DOHH2 (cell line): ENCODE results near the gene SPATA12.
A peak's percentile ranks its signal among the peaks of the same experiment; 100 is the strongest.

Experiments used
- H3F3A ChIP-seq: fragments of 200-600 bp; sonication (generic), shearing (Covaris generic); 2 replicates; pipeline ENCODE4 v1.6.0; 2016; ENCODE audit warnings: antibody characterized with exemption, mild to moderate bottlenecking; ENCODE audit not compliant: control insufficient read depth, insufficient read depth
- H3K27ac ChIP-seq: fragments of 200-600 bp; sonication (generic); 2 replicates; pipeline ENCODE4 v1.5.1; 2014; ENCODE audit warnings: low read depth, mild to moderate bottlenecking, low read length, moderate library complexity
- H3K27me3 ChIP-seq: fragments of 200-600 bp; sonication (generic); 2 replicates; pipeline ENCODE4 v1.6.1; 2014; ENCODE audit warnings: mild to moderate bottlenecking, low read length, mixed read lengths; ENCODE audit not compliant: control insufficient read depth
- H3K36me3 ChIP-seq: fragments of 200-600 bp; sonication (generic); 2 replicates; pipeline ENCODE4 v1.6.1; 2014; ENCODE audit warnings: mild to moderate bottlenecking, low read length, moderate library complexity, mixed read lengths; ENCODE audit not compliant: control insufficient read depth
- H3K4me1 ChIP-seq: fragments of 200-600 bp; sonication (generic); 2 replicates; pipeline ENCODE4 v1.6.1; 2014; ENCODE audit warnings: mild to moderate bottlenecking, low read length, mixed read lengths; ENCODE audit not compliant: control insufficient read depth
- H3K4me2 ChIP-seq: fragments of 200-600 bp; sonication (generic); 2 replicates; pipeline ENCODE4 v1.6.0; 2014; ENCODE audit warnings: mild to moderate bottlenecking, low read length, moderate library complexity
- H3K4me3 ChIP-seq: fragments of 200-600 bp; sonication (generic); 2 replicates; pipeline ENCODE4 v1.5.1; 2014; ENCODE audit warnings: mild to moderate bottlenecking, low read length, mixed read lengths
- H3K79me2 ChIP-seq: fragments of 200-600 bp; sonication (generic); 2 replicates; pipeline ENCODE4 v1.6.1; 2014; ENCODE audit warnings: mild to moderate bottlenecking, low read length, mixed read lengths; ENCODE audit not compliant: control insufficient read depth
- H3K9me2 ChIP-seq: fragments of 200-600 bp; sonication (generic); replicated peaks from 2 replicates; pipeline ENCODE4 v1.6.1; 2014; ENCODE audit warnings: mild to moderate bottlenecking, low read length, mixed read lengths; ENCODE audit not compliant: control insufficient read depth
- H3K9me3 ChIP-seq: fragments of 200-600 bp; sonication (generic); 2 replicates; pipeline ENCODE4 v1.6.1; 2014; ENCODE audit warnings: antibody characterized with exemption, low read length, mixed read lengths; ENCODE audit not compliant: control insufficient read depth, insufficient read depth
- H4K20me1 ChIP-seq: fragments of 200-600 bp; sonication (generic); 2 replicates; pipeline ENCODE4 v1.6.0; 2014; ENCODE audit warnings: low read depth, mild to moderate bottlenecking, antibody characterized with exemption, low read length, moderate library complexity; ENCODE audit not compliant: control insufficient read depth, insufficient read depth
- CTCF ChIP-seq: fragments of 200-600 bp; sonication (generic); IDR thresholded peaks from one replicate; pipeline ENCODE4 v1.5.1; 2014; ENCODE audit warnings: antibody characterized with exemption, mild to moderate bottlenecking, low read depth, low read length; ENCODE audit not compliant: poor library complexity, severe bottlenecking
- EZH2phosphoT487 ChIP-seq: fragments of 200-600 bp; sonication (generic); IDR thresholded peaks from 2 replicates; pipeline ENCODE4 v1.6.1; 2017; ENCODE audit warnings: borderline replicate concordance, mild to moderate bottlenecking, antibody characterized with exemption, low read length, moderate library complexity, mixed read lengths

Gene SPATA12

GRCh38 chr3:57019057-57019456, 41.4 kb upstream of the SPATA12 start:
- H3K9me3 ChIP-seq, result no peaks in the 10 kb centered on the region
- no peak for TF ChIP-seq EZH2phosphoT487
- no peak for TF ChIP-seq CTCF
- H3K9me2 ChIP-seq, result no peaks in the 10 kb centered on the region
- no peaks in the 10 kb centered on the region for H3K79me2 ChIP-seq
- no peaks in the 10 kb centered on the region for H3K27me3 ChIP-seq
- H3F3A ChIP-seq, result no peaks in the 10 kb centered on the region
- no peaks in the 10 kb centered on the region for H3K36me3 ChIP-seq
- H3K4me3 ChIP-seq, result no peak overlapping the region
- H4K20me1 ChIP-seq, result no peaks in the 10 kb centered on the region
- H3K4me1 ChIP-seq, result peaks cover 43% of the 10 kb centered on the region
- no peak overlapping the region for H3K27ac ChIP-seq
- peak overlapping the region; percentile 37 for H3K4me2 ChIP-seq

GRCh38 chr3:57025237-57025636, 35.2 kb upstream of the SPATA12 start:
- no peak overlapping the region for H3K4me2 ChIP-seq
- H3K79me2 ChIP-seq, result no peaks in the 10 kb centered on the region
- no peak overlapping the region for H3K27ac ChIP-seq
- TF ChIP-seq EZH2phosphoT487, result no peak
- no peak for TF ChIP-seq CTCF
- H3F3A ChIP-seq, result no peaks in the 10 kb centered on the region
- H3K4me3 ChIP-seq, result no peak overlapping the region
- H3K9me3 ChIP-seq, result no peaks in the 10 kb centered on the region
- H4K20me1 ChIP-seq, result no peaks in the 10 kb centered on the region
- no peaks in the 10 kb centered on the region for H3K36me3 ChIP-seq
- H3K27me3 ChIP-seq, result no peaks in the 10 kb centered on the region
- H3K4me1 ChIP-seq, result peaks cover 16% of the 10 kb centered on the region
- H3K9me2 ChIP-seq, result no peaks in the 10 kb centered on the region

- TF ChIP-seq EZH2phosphoT487 (no peak), CTCF (no peak)
- Histone ChIP-seq H3K79me2 (no peaks in the 10 kb centered on the region), H3K27me3 (no peaks in the 10 kb centered on the region), H3K4me1 (peaks cover 33% of the 10 kb centered on the region), H3K9me2 (no peaks in the 10 kb centered on the region), H3K27ac (no peak overlapping the region), H3K36me3 (no peaks in the 10 kb centered on the region), H3K4me2 (no peak overlapping the region), H3K9me3 (no peaks in the 10 kb centered on the region), H3F3A (no peaks in the 10 kb centered on the region), H4K20me1 (no peaks in the 10 kb centered on the region), H3K4me3 (no peak overlapping the region)
Observed at GRCh38 chr3:57026944-57027343, 33.5 kb upstream of the SPATA12 start.

GRCh38 chr3:57029383-57029782, 31.1 kb upstream of the SPATA12 start:
- Histone ChIP-seq H3K4me1 (peaks cover 37% of the 10 kb centered on the region), H3K36me3 (no peaks in the 10 kb centered on the region), H3K4me2 (peak overlapping the region; percentile 67), H3F3A (no peaks in the 10 kb centered on the region), H3K27me3 (no peaks in the 10 kb centered on the region), H3K27ac (no peak overlapping the region), H3K79me2 (no peaks in the 10 kb centered on the region), H3K9me2 (no peaks in the 10 kb centered on the region), H3K4me3 (no peak overlapping the region; the same call in 1 of the 2 replicates), H3K9me3 (no peaks in the 10 kb centered on the region), H4K20me1 (no peaks in the 10 kb centered on the region)
- TF ChIP-seq CTCF, result no peak
- TF ChIP-seq EZH2phosphoT487, result no peak
